HepG2 (cell line): ENCODE results near the gene TXN2. TPM values are rescaled to one million over a fixed set of nuclear protein-coding genes. Genes with fewer than 3 reads are reported as not detected.
A peak's percentile ranks its signal among the peaks of the same experiment; 100 is the strongest.

Experiments used
- AKAP8 ChIP-seq: sonication (generic); formaldehyde crosslinking; IDR thresholded peaks from 2 replicates; pipeline ENCODE4 v1.5.1; 2020; ENCODE audit warnings: mild to moderate bottlenecking, missing genetic modification reagents
- ATF6 ChIP-seq: sonication (generic); formaldehyde crosslinking; conservative IDR thresholded peaks from 2 replicates; pipeline ENCODE4 v1.4.0; 2020; ENCODE audit warnings: missing genetic modification reagents
- DBP ChIP-seq: sonication (generic); formaldehyde crosslinking; IDR thresholded peaks from 2 replicates; pipeline ENCODE4 v1.4.0; 2020; ENCODE audit warnings: missing genetic modification reagents; ENCODE audit errors: not compliant biosample characterization
- FOXA3 ChIP-seq: IDR thresholded peaks from 2 replicates; pipeline ENCODE4 v1.6.1; 2016; ENCODE audit warnings: missing genetic modification reagents, missing compliant biosample characterization
- HCFC1 ChIP-seq: fragments of 150-350 bp; IDR thresholded peaks from 2 replicates; pipeline ENCODE4 v1.6.1; 2014; ENCODE audit warnings: low read depth, low read length
- MAFF ChIP-seq: IDR thresholded peaks from 2 replicates; pipeline ENCODE4 v1.6.1; 2011; ENCODE audit warnings: low read depth, low read length, improper control_type of control experiment
- MIXL1 ChIP-seq: IDR thresholded peaks from 2 replicates; pipeline ENCODE4 v1.6.1; 2016
- NFYB ChIP-seq: sonication (generic); formaldehyde crosslinking; IDR thresholded peaks from 2 replicates; pipeline ENCODE4 v1.4.0; 2020; ENCODE audit warnings: missing genetic modification reagents
- NONO ChIP-seq, 2 experiments: fragments of 450-650 bp in 1 of 2; sonication (generic) in 1 of 2; formaldehyde crosslinking in 1 of 2; IDR thresholded peaks in 1 of 2; conservative IDR thresholded peaks in 1 of 2; 2 replicates each; pipeline versions ENCODE4 v1.6.1 to v1.8.0; 2017 to 2022; ENCODE audit warnings: mild to moderate bottlenecking in 1 of 2, missing genetic modification reagents in 1 of 2, moderate library complexity in 1 of 2
- SALL2 ChIP-seq: sonication (generic); formaldehyde crosslinking; IDR thresholded peaks from 2 replicates; pipeline ENCODE4 v1.8.1; 2023; ENCODE audit warnings: mild to moderate bottlenecking, missing genetic modification reagents, inconsistent platforms
- SCMH1 ChIP-seq: sonication (generic); formaldehyde crosslinking; IDR thresholded peaks from 2 replicates; pipeline ENCODE4 v1.9.0; 2021; ENCODE audit warnings: missing genetic modification reagents, mild to moderate bottlenecking, borderline replicate concordance
- SNRNP70 ChIP-seq: fragments of 200-400 bp; formaldehyde crosslinking; IDR thresholded peaks from 2 replicates; pipeline ENCODE4 v1.6.1; 2017; ENCODE audit warnings: mild to moderate bottlenecking, low read depth, low read length, moderate library complexity
- TFE3 ChIP-seq: IDR thresholded peaks from 2 replicates; pipeline ENCODE4 v1.6.1; 2016
- ZBTB43 ChIP-seq: sonication (generic); formaldehyde crosslinking; conservative IDR thresholded peaks from 2 replicates; pipeline ENCODE4 v1.4.0; 2020; ENCODE audit warnings: missing genetic modification reagents
- ZFP62 ChIP-seq: sonication (generic); formaldehyde crosslinking; IDR thresholded peaks from 2 replicates; pipeline ENCODE4 v1.4.0; 2020; ENCODE audit warnings: missing genetic modification reagents
- ZNF567 ChIP-seq: sonication (generic); formaldehyde crosslinking; IDR thresholded peaks from 2 replicates; pipeline ENCODE4 v1.8.1; 2023; ENCODE audit warnings: mild to moderate bottlenecking, missing genetic modification reagents, borderline replicate concordance
- ZNF687 ChIP-seq: sonication (generic); formaldehyde crosslinking; IDR thresholded peaks from 2 replicates; pipeline ENCODE4 v1.5.1; 2020; ENCODE audit warnings: mild to moderate bottlenecking, missing genetic modification reagents, moderate library complexity
- ZNF75D ChIP-seq: sonication (generic); formaldehyde crosslinking; IDR thresholded peaks from 2 replicates; pipeline ENCODE4 v1.8.1; 2023; ENCODE audit warnings: missing genetic modification reagents, mild to moderate bottlenecking, borderline replicate concordance
- polyA plus RNA-seq, 8 experiments: library from polyadenylated mRNA; depleted of rRNA in 3 of 8; stranded (reverse) in 7 of 8; unstranded in 1 of 8; fragments of >200 nt; fragmentation: Illumina TruSeq in 4 of 8; extraction: Trizol in 4 of 8; gene quantifications; 2 replicates each; pipeline versions ENCODE4 v1.2.1 to v1.2.3, GENCODE V29; 2011 to 2016; ENCODE audit warnings: low read depth in 4 of 8, missing spikeins in 1 of 8, mixed read lengths in 1 of 8; ENCODE audit not compliant: insufficient read depth in 1 of 8
- total RNA-seq, 5 experiments: library from RNA; depleted of rRNA; stranded (reverse); fragments of >200 nt; fragmentation: Illumina TruSeq; extraction: Trizol; gene quantifications; 2 replicates each; pipeline ENCODE4 v1.2.3, GENCODE V29; 2016; ENCODE audit warnings: low read depth in 1 of 5

TXN2 gene
- total and polyA plus RNA-seq, 2 of the 13 experiments (the other 11 are each of a cell fraction or from before 2014, with no cell fraction given): 41.4 to 109 TPM

GRCh38 chr22:36425977-36426523 is 55.4 kb downstream of the TXN2 start (continued):
- TF ChIP-seq SCMH1 (CRISPR knock-in tag) (no peak), FOXA3 (CRISPR knock-in tag) (peak; percentile 46; the same call in 1 of the 2 replicates), AKAP8 (CRISPR knock-in tag) (no peak), ZNF567 (CRISPR knock-in tag) (no peak), SNRNP70 (no peak), HCFC1 (no peak), ZNF687 (CRISPR knock-in tag) (peak; percentile 97), MIXL1 (CRISPR knock-in tag) (0 out of 2 replicates have a peak, but pooled peaks have one; percentile 17), ATF6 (CRISPR knock-in tag) (no peak), ZNF75D (no peak), ZBTB43 (no peak), NFYB (CRISPR knock-in tag) (no peak), ZFP62 (CRISPR knock-in tag) (no peak), TFE3 (no peak), NONO (IDR thresholded peaks at IDR 0.05) (no peak), NONO (CRISPR knock-in tag; conservative IDR thresholded peaks at IDR 0.05) (no peak), MAFF (no peak), SALL2 (CRISPR knock-in tag) (no peak), DBP (no peak)
